DOHH2 (cell line): ENCODE measurements around the gene OSBPL1A.

Experiments
- H3F3A ChIP-seq: fragments of 200-600 bp; sonication (generic), shearing (Covaris generic); 2 replicates; pipeline ENCODE4 v1.6.0; 2016; ENCODE audit warnings: antibody characterized with exemption, mild to moderate bottlenecking; ENCODE audit not compliant: control insufficient read depth, insufficient read depth
- H3K27ac ChIP-seq: fragments of 200-600 bp; sonication (generic); 2 replicates; pipeline ENCODE4 v1.5.1; 2014; ENCODE audit warnings: low read depth, mild to moderate bottlenecking, low read length, moderate library complexity
- H3K27me3 ChIP-seq: fragments of 200-600 bp; sonication (generic); 2 replicates; pipeline ENCODE4 v1.6.1; 2014; ENCODE audit warnings: mild to moderate bottlenecking, low read length, mixed read lengths; ENCODE audit not compliant: control insufficient read depth
- H3K36me3 ChIP-seq: fragments of 200-600 bp; sonication (generic); 2 replicates; pipeline ENCODE4 v1.6.1; 2014; ENCODE audit warnings: mild to moderate bottlenecking, low read length, moderate library complexity, mixed read lengths; ENCODE audit not compliant: control insufficient read depth
- H3K4me1 ChIP-seq: fragments of 200-600 bp; sonication (generic); 2 replicates; pipeline ENCODE4 v1.6.1; 2014; ENCODE audit warnings: mild to moderate bottlenecking, low read length, mixed read lengths; ENCODE audit not compliant: control insufficient read depth
- H3K4me2 ChIP-seq: fragments of 200-600 bp; sonication (generic); 2 replicates; pipeline ENCODE4 v1.6.0; 2014; ENCODE audit warnings: mild to moderate bottlenecking, low read length, moderate library complexity
- H3K4me3 ChIP-seq: fragments of 200-600 bp; sonication (generic); 2 replicates; pipeline ENCODE4 v1.5.1; 2014; ENCODE audit warnings: mild to moderate bottlenecking, low read length, mixed read lengths
- H3K79me2 ChIP-seq: fragments of 200-600 bp; sonication (generic); 2 replicates; pipeline ENCODE4 v1.6.1; 2014; ENCODE audit warnings: mild to moderate bottlenecking, low read length, mixed read lengths; ENCODE audit not compliant: control insufficient read depth
- H3K9me2 ChIP-seq: fragments of 200-600 bp; sonication (generic); replicated peaks from 2 replicates; pipeline ENCODE4 v1.6.1; 2014; ENCODE audit warnings: mild to moderate bottlenecking, low read length, mixed read lengths; ENCODE audit not compliant: control insufficient read depth
- H3K9me3 ChIP-seq: fragments of 200-600 bp; sonication (generic); 2 replicates; pipeline ENCODE4 v1.6.1; 2014; ENCODE audit warnings: antibody characterized with exemption, low read length, mixed read lengths; ENCODE audit not compliant: control insufficient read depth, insufficient read depth
- H4K20me1 ChIP-seq: fragments of 200-600 bp; sonication (generic); 2 replicates; pipeline ENCODE4 v1.6.0; 2014; ENCODE audit warnings: low read depth, mild to moderate bottlenecking, antibody characterized with exemption, low read length, moderate library complexity; ENCODE audit not compliant: control insufficient read depth, insufficient read depth
- CTCF ChIP-seq: fragments of 200-600 bp; sonication (generic); IDR thresholded peaks from one replicate; pipeline ENCODE4 v1.5.1; 2014; ENCODE audit warnings: antibody characterized with exemption, mild to moderate bottlenecking, low read depth, low read length; ENCODE audit not compliant: poor library complexity, severe bottlenecking
- EZH2phosphoT487 ChIP-seq: fragments of 200-600 bp; sonication (generic); IDR thresholded peaks from 2 replicates; pipeline ENCODE4 v1.6.1; 2017; ENCODE audit warnings: borderline replicate concordance, mild to moderate bottlenecking, antibody characterized with exemption, low read length, moderate library complexity, mixed read lengths

Gene OSBPL1A

GRCh38 chr18:24114924-24115549 is 282.6 kb downstream of the OSBPL1A start:
- H3K4me2 ChIP-seq, result no peak overlapping the region
- TF ChIP-seq EZH2phosphoT487, result no peak
- no peak for TF ChIP-seq CTCF
- H3K36me3 ChIP-seq, result peaks cover 38% of the 10 kb centered on the region
- no peaks in the 10 kb centered on the region for H3K9me3 ChIP-seq
- H3K4me1 ChIP-seq, result peaks cover 4% of the 10 kb centered on the region; the same call in 1 of the 2 replicates
- H3K27me3 ChIP-seq, result no peaks in the 10 kb centered on the region
- H3K4me3 ChIP-seq, result no peak overlapping the region
- no peaks in the 10 kb centered on the region for H3K9me2 ChIP-seq
- no peak overlapping the region for H3K27ac ChIP-seq
- H3F3A ChIP-seq, result no peaks in the 10 kb centered on the region
- H3K79me2 ChIP-seq, result no peaks in the 10 kb centered on the region
- H4K20me1 ChIP-seq, result no peaks in the 10 kb centered on the region; the same call in 1 of the 2 replicates

GRCh38 chr18:24112874-24113615 is 284.6 kb downstream of the OSBPL1A start:
- Histone ChIP-seq H4K20me1 (no peaks in the 10 kb centered on the region; the same call in 1 of the 2 replicates), H3K4me2 (no peak overlapping the region), H3K4me3 (no peak overlapping the region), H3K9me3 (no peaks in the 10 kb centered on the region), H3K27me3 (no peaks in the 10 kb centered on the region), H3K27ac (no peak overlapping the region), H3F3A (no peaks in the 10 kb centered on the region), H3K36me3 (peaks cover 24% of the 10 kb centered on the region), H3K9me2 (no peaks in the 10 kb centered on the region), H3K4me1 (peaks cover 4% of the 10 kb centered on the region; the same call in 1 of the 2 replicates), H3K79me2 (no peaks in the 10 kb centered on the region)
- no peak for TF ChIP-seq CTCF
- TF ChIP-seq EZH2phosphoT487, result no peak

- TF ChIP-seq CTCF (no peak), EZH2phosphoT487 (no peak)
- H3K4me3 ChIP-seq, result no peak overlapping the region
These were observed 285.2 kb downstream of the OSBPL1A start for GRCh38 chr18:24112464-24112863.

More at GRCh38 chr18:24112464-24112863, 285.2 kb downstream of the OSBPL1A start:
- H3K9me3 ChIP-seq, result no peaks in the 10 kb centered on the region
- H3K79me2 ChIP-seq, result no peaks in the 10 kb centered on the region
- H3K27ac ChIP-seq, result no peak overlapping the region
- H4K20me1 ChIP-seq, result no peaks in the 10 kb centered on the region; the same call in 1 of the 2 replicates
- H3K4me2 ChIP-seq, result no peak overlapping the region
- H3K4me1 ChIP-seq, result peaks cover 4% of the 10 kb centered on the region; the same call in 1 of the 2 replicates
- H3F3A ChIP-seq, result no peaks in the 10 kb centered on the region
- H3K9me2 ChIP-seq, result no peaks in the 10 kb centered on the region
- H3K36me3 ChIP-seq, result peaks cover 28% of the 10 kb centered on the region
- H3K27me3 ChIP-seq, result no peaks in the 10 kb centered on the region
